GM18873 (cell line): Measurements from ENCODE around the gene DELE1.
"Not testable (repeated sequence)": the region's sequence is repeated elsewhere in the genome, so short reads cannot be mapped to it uniquely, and the experiment has no call there.

Source experiments
- ATAC-seq: cut with Tn5 transposase; IDR thresholded peaks from one replicate; pipeline ENCODE4 v1.9.1; 2021; ENCODE audit warnings: mild to moderate bottlenecking, moderate library complexity, moderate number of reproducible peaks; ENCODE audit not compliant: unreplicated experiment, low FRiP score

DELE1 gene

DNA sequence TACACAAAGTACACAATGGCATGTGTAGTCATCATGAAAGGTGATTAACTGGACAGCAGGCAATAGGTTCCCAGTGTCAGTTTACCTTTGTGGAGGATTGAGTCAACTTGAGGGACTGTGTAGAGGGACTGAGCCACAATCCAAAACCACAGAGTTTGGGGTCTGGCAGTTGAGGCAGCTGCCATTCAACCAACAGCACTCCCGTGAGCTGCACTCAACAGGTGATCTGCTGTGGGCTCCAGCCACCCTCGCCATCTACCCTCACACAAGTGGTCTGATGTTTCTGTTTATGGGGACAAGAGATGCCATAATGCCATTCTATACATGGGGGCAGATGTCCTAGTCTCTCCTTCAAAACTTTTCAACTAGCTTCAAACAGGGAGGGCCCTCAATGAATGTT is 2.9 kb upstream of the DELE1 start:
- ATAC-seq: no peak

GRCh38 chr5:141922827-141923447 is 734 bp upstream of the DELE1 start:
- ATAC-seq: not testable (repeated sequence)

- no peak for ATAC-seq
These were observed 2.8 kb downstream of the DELE1 start for GRCh38 chr5:141926434-141926833.

DNA sequence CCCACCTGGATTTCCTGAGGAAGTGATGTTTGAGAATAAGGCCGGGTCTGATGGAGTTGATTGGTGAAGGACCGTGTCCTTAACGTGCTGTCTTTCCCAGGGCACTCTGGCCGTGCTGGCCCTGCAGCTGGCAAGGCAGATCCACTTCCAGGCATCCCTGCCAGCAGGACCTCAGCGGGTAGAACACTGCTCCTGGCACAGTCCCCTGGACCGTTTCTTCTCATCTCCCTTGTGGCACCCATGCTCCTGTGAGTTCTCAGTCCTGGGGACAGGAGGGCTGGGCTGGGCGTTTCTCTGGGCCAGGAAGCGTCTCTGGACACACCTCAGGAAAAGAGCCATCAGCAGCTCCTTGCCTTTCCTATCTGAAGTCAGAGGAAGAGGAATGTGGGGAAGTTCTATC is 4.4 kb downstream of the DELE1 start:
- ATAC-seq: no peak

GRCh38 chr5:141929398-141930058 is 5.9 kb downstream of the DELE1 start:
- ATAC-seq: no peak

- ATAC-seq: no peak
These were observed 8.0 kb downstream of the DELE1 start for GRCh38 chr5:141931694-141932093.

GRCh38 chr5:141933151-141933550 is 9.5 kb downstream of the DELE1 start:
- no peak for ATAC-seq

GRCh38 chr5:141934099-141934844 is 10.6 kb downstream of the DELE1 start:
- no peak for ATAC-seq

GRCh38 chr5:141935538-141935937 is 11.9 kb downstream of the DELE1 start:
- no peak for ATAC-seq

- ATAC-seq: no peak
These were observed 17.1 kb downstream of the DELE1 start for GRCh38 chr5:141940695-141941271.

DNA sequence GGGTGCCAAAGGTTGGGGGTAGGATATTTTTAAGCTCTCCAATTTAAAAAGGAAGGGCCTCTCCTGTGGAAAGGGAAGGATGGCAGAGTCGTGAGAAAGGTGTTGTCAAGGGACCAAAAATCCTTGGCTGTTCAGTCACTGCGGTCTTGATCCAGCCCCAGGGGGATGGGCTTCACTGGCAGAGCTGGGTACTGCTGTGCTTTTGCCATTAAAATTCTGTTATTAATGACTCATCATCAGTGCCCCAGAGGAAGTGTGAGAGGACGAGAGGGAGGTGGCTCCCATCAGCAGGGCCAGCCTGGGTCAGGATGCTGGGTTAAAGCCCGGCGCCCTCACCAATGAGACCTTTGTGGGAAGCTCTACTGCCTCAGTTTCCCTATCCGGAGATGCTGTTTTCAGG is 17.6 kb downstream of the DELE1 start:
- ATAC-seq: no peak

- no peak for ATAC-seq
These were observed 18.1 kb downstream of the DELE1 start for GRCh38 chr5:141941779-141942178.

- no peak for ATAC-seq
These were observed 18.6 kb downstream of the DELE1 start for GRCh38 chr5:141942185-141942857.

GRCh38 chr5:141944076-141944475 is 20.4 kb downstream of the DELE1 start:
- no peak for ATAC-seq

DNA sequence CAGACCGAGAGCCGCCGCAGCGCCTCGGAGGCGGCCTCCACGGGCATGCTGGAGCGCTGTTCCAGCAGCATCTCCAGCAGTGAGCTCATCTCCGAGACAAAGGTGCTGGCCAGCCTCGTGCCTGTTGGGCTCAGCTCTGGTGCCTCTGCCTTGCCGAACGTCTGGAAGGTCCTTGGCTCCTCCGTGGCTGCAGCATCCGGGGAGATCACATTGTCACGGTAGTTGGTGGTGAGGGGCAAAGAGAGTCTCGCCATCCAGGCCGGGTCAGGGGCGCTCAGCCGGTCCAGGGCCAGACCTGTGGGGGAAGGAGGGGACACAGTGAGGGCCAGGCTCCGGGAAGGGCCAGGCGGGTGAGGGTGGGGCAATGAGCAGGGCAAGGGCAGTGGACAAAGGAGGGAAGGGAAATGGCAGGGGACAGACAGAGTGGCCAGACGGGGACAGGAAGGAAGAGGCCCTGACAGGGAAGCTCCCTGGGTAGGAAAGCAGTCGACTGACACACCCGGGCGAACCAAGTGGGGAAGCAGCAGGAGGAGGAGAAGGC is 21.9 kb downstream of the DELE1 start:
- no peak for ATAC-seq

GRCh38 chr5:141947316-141947715 is 23.6 kb downstream of the DELE1 start:
- ATAC-seq: no peak

DNA sequence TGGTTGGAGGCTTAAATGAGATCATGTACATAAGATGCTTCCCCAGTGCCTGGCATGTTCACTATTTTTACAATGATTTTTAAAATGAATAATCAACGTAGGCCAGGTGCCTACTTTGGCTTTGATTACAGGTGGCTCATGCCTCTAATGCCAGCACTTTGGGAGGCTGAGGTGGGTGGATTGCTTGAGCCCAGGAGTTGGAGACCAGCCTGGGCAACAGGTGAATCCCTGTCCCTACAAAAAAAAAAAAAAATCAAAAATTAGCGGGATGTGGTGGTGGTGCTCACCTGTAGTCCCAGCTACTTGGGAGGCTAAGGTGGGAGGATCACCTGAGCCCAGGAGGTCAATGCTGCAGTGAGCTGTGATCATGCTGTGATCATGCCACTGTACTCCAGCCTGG is 25.1 kb downstream of the DELE1 start:
- ATAC-seq: no peak

DNA sequence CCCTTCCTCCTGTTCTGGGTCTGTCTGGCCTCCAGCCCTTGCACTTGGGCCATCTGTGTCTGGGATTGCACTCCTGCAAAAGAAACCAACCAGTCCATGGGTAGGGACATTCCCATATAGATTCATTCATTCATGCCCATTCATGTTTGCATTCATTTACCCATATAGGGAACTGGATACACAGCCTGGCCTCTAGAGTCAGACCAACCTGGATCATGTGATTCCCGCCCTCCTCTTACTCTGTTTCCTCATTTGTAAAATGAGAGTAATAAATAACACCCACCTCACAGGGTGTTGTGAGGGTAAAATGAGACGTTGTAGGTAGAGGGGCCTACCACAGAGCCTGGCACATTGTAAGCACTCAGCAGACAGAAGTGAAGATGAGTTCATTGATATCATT is 25.8 kb downstream of the DELE1 start:
- ATAC-seq: no peak

DNA sequence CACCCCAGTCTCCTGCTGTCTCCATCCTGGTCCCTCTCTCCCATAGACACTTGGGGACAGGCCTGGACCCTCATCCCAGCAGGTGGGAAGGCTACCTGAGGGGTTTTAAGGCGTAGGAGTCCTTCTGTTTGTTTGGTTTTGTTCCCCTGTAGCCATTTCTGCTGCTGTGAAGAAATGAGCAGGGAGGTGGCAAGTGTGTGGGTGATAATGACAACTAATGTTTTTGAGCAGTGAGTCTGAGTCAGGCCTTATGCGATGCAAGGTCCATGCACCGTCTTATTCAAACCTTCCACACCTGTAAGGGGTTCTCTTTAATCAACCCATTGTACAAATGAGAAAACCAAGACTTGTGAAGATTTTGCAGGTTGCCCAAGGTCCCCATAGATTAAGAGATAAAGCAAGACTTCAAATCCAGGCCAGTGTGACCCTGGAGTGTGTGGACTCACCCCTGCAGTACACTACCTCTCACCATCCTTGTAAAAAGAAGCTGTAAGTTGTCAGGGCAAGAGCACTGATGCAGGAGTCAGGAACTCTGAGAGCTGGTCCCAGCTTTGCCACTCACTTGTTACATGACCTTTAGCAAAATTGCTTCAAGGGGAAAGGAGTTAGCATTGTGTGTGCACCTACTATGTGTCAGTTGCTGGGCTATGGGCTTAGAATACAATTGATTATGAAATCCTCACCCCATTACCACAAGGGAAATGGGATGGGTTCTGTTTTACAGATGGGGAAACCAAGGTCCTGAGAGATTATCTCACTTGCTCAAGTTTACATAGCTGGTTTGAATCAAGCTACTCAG is 26.7 kb downstream of the DELE1 start:
- no peak for ATAC-seq

- ATAC-seq: no peak
These were observed 27.7 kb downstream of the DELE1 start for GRCh38 chr5:141951332-141951781.
